HepG2 (cell line): Measurements from ENCODE around the gene MRGPRF. TPM values are rescaled to one million over a fixed set of nuclear protein-coding genes. Genes with fewer than 3 reads are reported as not detected.

ENCODE experiments used
- CEBPB ChIP-seq: IDR thresholded peaks from 2 replicates; pipeline ENCODE4 v1.6.1; 2011; ENCODE audit warnings: low read depth, low read length, improper control_type of control experiment, borderline replicate concordance
- ETV5 ChIP-seq: IDR thresholded peaks from 2 replicates; pipeline ENCODE4 v1.6.1; 2018; ENCODE audit warnings: missing biosample characterization, missing genetic modification reagents, inconsistent platforms, borderline replicate concordance
- FOSL2 ChIP-seq: sonication (generic); formaldehyde crosslinking; IDR thresholded peaks from 2 replicates; pipeline ENCODE4 v1.4.0; 2020; ENCODE audit warnings: missing genetic modification reagents
- FOXA1 ChIP-seq, 2 experiments: fragments of 450-650 bp in 1 of 2; sonication (generic) in 1 of 2; formaldehyde crosslinking in 1 of 2; IDR thresholded peaks; 2 replicates each; pipeline versions ENCODE4 v1.4.0 to v1.6.1; 2016 to 2020; ENCODE audit warnings: missing genetic modification reagents in 1 of 2
- FOXA3 ChIP-seq: IDR thresholded peaks from 2 replicates; pipeline ENCODE4 v1.6.1; 2016; ENCODE audit warnings: missing genetic modification reagents, missing compliant biosample characterization
- KAT8 ChIP-seq: IDR thresholded peaks from 2 replicates; pipeline ENCODE4 v1.6.1; 2016; ENCODE audit warnings: missing genetic modification reagents, missing compliant biosample characterization
- LCORL ChIP-seq, 2 experiments: fragments of 450-650 bp in 1 of 2; sonication (generic) in 1 of 2; formaldehyde crosslinking in 1 of 2; IDR thresholded peaks; 2 replicates each; pipeline versions ENCODE4 v1.5.0 to v1.6.1; 2017 to 2020; ENCODE audit warnings: antibody characterized with exemption in 1 of 2, missing genetic modification reagents in 1 of 2
- MYNN ChIP-seq: sonication (generic); formaldehyde crosslinking; IDR thresholded peaks from 2 replicates; pipeline ENCODE4 v1.4.0; 2020; ENCODE audit warnings: mild to moderate bottlenecking, low read depth, missing genetic modification reagents
- PAXIP1 ChIP-seq: sonication (generic); formaldehyde crosslinking; conservative IDR thresholded peaks from 2 replicates; pipeline ENCODE4 v1.4.0; 2020; ENCODE audit warnings: mild to moderate bottlenecking, missing genetic modification reagents, moderate library complexity
- SALL1 ChIP-seq: sonication (generic); formaldehyde crosslinking; IDR thresholded peaks from 2 replicates; pipeline ENCODE4 v1.8.0; 2022; ENCODE audit warnings: mild to moderate bottlenecking, missing genetic modification reagents
- SAP130 ChIP-seq: IDR thresholded peaks from 2 replicates; pipeline ENCODE4 v1.6.1; 2016; ENCODE audit warnings: low read depth
- SOX6 ChIP-seq, 2 experiments: fragments of 450-650 bp in 1 of 2; sonication (generic) in 1 of 2; formaldehyde crosslinking in 1 of 2; IDR thresholded peaks; 2 replicates each; pipeline versions ENCODE4 v1.4.0 to v1.6.1; 2017 to 2020; ENCODE audit warnings: antibody characterized with exemption in 1 of 2, mild to moderate bottlenecking in 1 of 2, missing genetic modification reagents in 1 of 2
- ZNF7 ChIP-seq: IDR thresholded peaks from 2 replicates; pipeline ENCODE4 v1.6.1; 2016; ENCODE audit warnings: missing biosample characterization, missing genetic modification reagents
- ZNF816 ChIP-seq: sonication (generic); formaldehyde crosslinking; IDR thresholded peaks from 2 replicates; pipeline ENCODE4 v1.8.0; 2022; ENCODE audit warnings: missing genetic modification reagents, mild to moderate bottlenecking, borderline replicate concordance
- polyA plus RNA-seq, 8 experiments: library from polyadenylated mRNA; depleted of rRNA in 3 of 8; stranded (reverse) in 7 of 8; unstranded in 1 of 8; fragments of >200 nt; fragmentation: Illumina TruSeq in 4 of 8; extraction: Trizol in 4 of 8; gene quantifications; 2 replicates each; pipeline versions ENCODE4 v1.2.1 to v1.2.3, GENCODE V29; 2011 to 2016; ENCODE audit warnings: low read depth in 4 of 8, missing spikeins in 1 of 8, mixed read lengths in 1 of 8; ENCODE audit not compliant: insufficient read depth in 1 of 8
- total RNA-seq, 5 experiments: library from RNA; depleted of rRNA; stranded (reverse); fragments of >200 nt; fragmentation: Illumina TruSeq; extraction: Trizol; gene quantifications; 2 replicates each; pipeline ENCODE4 v1.2.3, GENCODE V29; 2016; ENCODE audit warnings: low read depth in 1 of 5
- TF ChIP-seq, protein P1 (sequence below), 2 experiments: fragments of 450-650 bp in 1 of 2; sonication (generic) in 1 of 2; formaldehyde crosslinking; IDR thresholded peaks; 2 replicates each; pipeline versions ENCODE4 v1.5.0 to v1.8.0; 2020 to 2022; ENCODE audit warnings: mild to moderate bottlenecking in 1 of 2, missing genetic modification reagents in 1 of 2

The MRGPRF gene
- total and polyA plus RNA-seq, 2 of the 13 experiments (the other 11 are each of a cell fraction or from before 2014, with no cell fraction given) = not detected

DNA sequence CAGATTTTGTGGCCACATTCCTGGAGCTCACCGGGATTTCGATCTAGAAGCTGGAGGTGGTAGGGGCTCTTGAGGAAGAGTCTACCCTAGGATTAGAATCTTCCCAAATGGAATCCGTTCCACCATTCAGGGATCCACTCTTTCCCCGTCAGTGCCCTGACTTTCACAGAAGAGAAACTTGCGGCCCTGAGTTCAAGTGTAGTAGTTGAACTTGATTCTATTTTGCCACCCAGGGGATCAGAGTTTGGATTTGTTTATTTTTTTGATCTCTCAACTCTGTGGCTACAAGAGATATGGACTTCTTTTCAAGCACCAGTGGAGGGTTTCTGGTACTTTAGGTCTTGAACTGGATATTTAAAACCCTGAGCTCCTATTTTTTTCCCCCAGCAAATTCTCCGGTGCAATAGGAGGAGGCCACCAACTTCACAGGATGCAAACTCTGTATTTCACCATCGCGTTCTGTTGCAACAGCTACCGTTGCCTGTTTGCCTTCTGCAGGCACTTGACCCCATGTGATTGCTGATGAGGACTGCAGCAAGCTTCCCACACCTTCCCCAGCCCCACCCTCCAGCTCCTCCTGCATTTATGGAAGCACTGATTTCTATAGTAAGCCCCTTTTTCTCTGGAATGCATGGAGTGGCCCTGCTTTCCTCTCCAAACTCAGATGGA is 14.8 kb upstream of the MRGPRF start (continued):
- TF ChIP-seq LCORL (IDR thresholded peaks at IDR 0.05) (no peak), LCORL (CRISPR knock-in tag; IDR thresholded peaks at IDR 0.05) (0 out of 2 replicates have a peak, but pooled peaks have one; percentile 44), MYNN (CRISPR knock-in tag) (no peak), SOX6 (IDR thresholded peaks at IDR 0.05) (no peak), SOX6 (CRISPR knock-in tag; IDR thresholded peaks at IDR 0.05) (0 out of 2 replicates have a peak, but pooled peaks have one; percentile 13), CEBPB (peak; percentile 96), FOXA1 (IDR thresholded peaks at IDR 0.05) (no peak), FOXA1 (CRISPR knock-in tag; IDR thresholded peaks at IDR 0.05) (peak; percentile 59; the same call in 1 of the 2 replicates), ETV5 (CRISPR knock-in tag) (0 out of 2 replicates have a peak, but pooled peaks have one; percentile 24), FOSL2 (CRISPR knock-in tag) (0 out of 2 replicates have a peak, but pooled peaks have one; percentile 23), SAP130 (0 out of 2 replicates have a peak, but pooled peaks have one; percentile 19), ZNF7 (CRISPR knock-in tag) (peak; percentile 95), PAXIP1 (CRISPR knock-in tag) (0 out of 2 replicates have a peak, but pooled peaks have one; percentile 15), FOXA3 (peak; percentile 52; the same call in 1 of the 2 replicates), SALL1 (CRISPR knock-in tag) (peak; percentile 45; the same call in 1 of the 2 replicates), KAT8 (CRISPR knock-in tag) (no peak), ZNF816 (CRISPR knock-in tag) (no peak)
- TF ChIP-seq, protein P1, sequence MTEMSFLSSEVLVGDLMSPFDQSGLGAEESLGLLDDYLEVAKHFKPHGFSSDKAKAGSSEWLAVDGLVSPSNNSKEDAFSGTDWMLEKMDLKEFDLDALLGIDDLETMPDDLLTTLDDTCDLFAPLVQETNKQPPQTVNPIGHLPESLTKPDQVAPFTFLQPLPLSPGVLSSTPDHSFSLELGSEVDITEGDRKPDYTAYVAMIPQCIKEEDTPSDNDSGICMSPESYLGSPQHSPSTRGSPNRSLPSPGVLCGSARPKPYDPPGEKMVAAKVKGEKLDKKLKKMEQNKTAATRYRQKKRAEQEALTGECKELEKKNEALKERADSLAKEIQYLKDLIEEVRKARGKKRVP (CRISPR knock-in tag; IDR thresholded peaks at IDR 0.05) = peak in 1 of 2 experiments; percentile 72; a peak in 2 of 4 replicates
